B cell (primary cell): ENCODE results near the gene OR2T27. TPM values are rescaled to one million over a fixed set of nuclear protein-coding genes. Genes with fewer than 3 reads are reported as not detected.
"Not testable (repeated sequence)": the region's sequence is repeated elsewhere in the genome, so short reads cannot be mapped to it uniquely, and the experiment has no call there.

Experiments
- ATAC-seq: fragments of 200-7000 bp; cut with Tn5 transposase; one replicate; pipeline ENCODE4 v1.10.0; 2021; ENCODE audit warnings: low read depth, mild to moderate bottlenecking, moderate number of reproducible peaks, moderate library complexity
- CTCF ChIA-PET: fragments of 350-600 bp; sonication (Branson Sonifier 250); formaldehyde crosslinking; loops from one replicate; lab custom pipeline; 2021; ENCODE audit warnings: antibody characterized with exemption, inconsistent platforms; lab: Charles Lee
- POLR2A ChIA-PET: fragments of 350-600 bp; sonication (Branson Sonifier 250); formaldehyde crosslinking; loops from one replicate; lab custom pipeline; 2021; ENCODE audit warnings: antibody characterized with exemption; lab: Charles Lee
- DNase-seq: peaks from one replicate; pipeline ENCODE4 v3.0.0; 2013
- H2AFZ ChIP-seq: 2 replicates; pipeline ENCODE4 v1.6.1; 2012; ENCODE audit warnings: mild to moderate bottlenecking, low read depth, low read length; ENCODE audit not compliant: insufficient read depth, poor library complexity, severe bottlenecking
- H3K27ac ChIP-seq, 2 donors: 1 replicate in 1 of 2; 2 replicates in 1 of 2; pipeline ENCODE4 v1.5.1; 2012 to 2013; ENCODE audit warnings: low read length in 2 of 2, mild to moderate bottlenecking in 2 of 2, moderate library complexity in 1 of 2
- H3K27me3 ChIP-seq, 4 experiments: fragments of 200-600 bp in 1 of 4; sonication (generic) in 1 of 4; replicated peaks in 1 of 4; 1 replicate in 2 of 4; 2 replicates in 2 of 4; pipeline versions ENCODE4 v1.6.1 to v1.7.0; 2013 to 2016; ENCODE audit warnings: low read length in 3 of 4, mild to moderate bottlenecking in 2 of 4, mixed read lengths in 1 of 4, moderate library complexity in 1 of 4; ENCODE audit not compliant: insufficient read depth in 4 of 4, control insufficient read depth in 3 of 4; ENCODE audit errors: control extremely low read depth in 1 of 4
- H3K36me3 ChIP-seq, 2 experiments: replicated peaks in 1 of 2; 1 replicate in 1 of 2; 2 replicates in 1 of 2; pipeline versions ENCODE4 v1.6.1 to v1.7.1; 2013; ENCODE audit warnings: low read length in 1 of 2; ENCODE audit not compliant: insufficient read depth in 2 of 2, control insufficient read depth in 1 of 2; ENCODE audit errors: control extremely low read depth in 1 of 2, extremely low read depth in 1 of 2
- H3K4me1 ChIP-seq, 2 donors: fragments of 200-600 bp in 1 of 2; sonication (generic) in 1 of 2; 1 replicate in 1 of 2; 2 replicates in 1 of 2; pipeline versions ENCODE4 v1.5.1 to v1.6.1; 2013 to 2017; ENCODE audit warnings: low read length in 2 of 2; ENCODE audit not compliant: control insufficient read depth in 2 of 2, insufficient read depth in 2 of 2
- H3K4me2 ChIP-seq: replicated peaks from 2 replicates; pipeline ENCODE3; 2012; ENCODE audit warnings: mild to moderate bottlenecking, low read depth, low read length; ENCODE audit not compliant: poor library complexity, severe bottlenecking
- H3K4me3 ChIP-seq, 5 experiments: fragments of 200-600 bp in 1 of 5; sonication (generic) in 1 of 5; 1 replicate in 3 of 5; 2 replicates in 2 of 5; pipeline versions ENCODE4 v1.5.1 to v1.7.0; 2011 to 2016; ENCODE audit warnings: low read length in 4 of 5, mild to moderate bottlenecking in 4 of 5, low read depth in 2 of 5, control low read depth in 1 of 5, moderate library complexity in 1 of 5; ENCODE audit not compliant: insufficient read depth in 1 of 5; ENCODE audit errors: control extremely low read depth in 1 of 5, extremely low read depth in 1 of 5
- H3K79me2 ChIP-seq: fragments of 200-600 bp; sonication (generic); one replicate; pipeline ENCODE4 v1.6.0; 2016; ENCODE audit warnings: low read length; ENCODE audit not compliant: control insufficient read depth, insufficient read depth
- H3K9ac ChIP-seq: fragments of 200-600 bp; sonication (generic); 2 replicates; pipeline ENCODE4 v1.6.1; 2017; ENCODE audit warnings: mild to moderate bottlenecking, low read length, moderate library complexity
- H3K9me3 ChIP-seq, 3 donors: one replicate each; pipeline versions ENCODE4 v1.6.1 to v1.7.1; 2013; ENCODE audit warnings: low read length in 2 of 3; ENCODE audit not compliant: control insufficient read depth in 2 of 3, insufficient read depth in 1 of 3; ENCODE audit errors: control extremely low read depth in 1 of 3
- H4K20me1 ChIP-seq: 2 replicates; pipeline ENCODE4 v1.6.0; 2012; ENCODE audit warnings: mild to moderate bottlenecking, low read length; ENCODE audit not compliant: insufficient read depth, control insufficient read depth, poor library complexity, severe bottlenecking
- H3K27ac Mint-ChIP-seq: one replicate; pipeline ENCODE4 v1.8.0; 2021; ENCODE audit warnings: mixed read lengths
- H3K27me3 Mint-ChIP-seq: one replicate; pipeline ENCODE4 v1.8.0; 2021; ENCODE audit warnings: mixed read lengths
- H3K4me1 Mint-ChIP-seq: one replicate; pipeline ENCODE4 v1.8.0; 2021; ENCODE audit warnings: mixed read lengths
- H3K4me3 Mint-ChIP-seq: one replicate; pipeline ENCODE4 v1.8.0; 2021; ENCODE audit warnings: mixed read lengths
- H3K9me3 Mint-ChIP-seq: one replicate; pipeline ENCODE4 v1.8.0; 2022; ENCODE audit warnings: mixed read lengths; ENCODE audit not compliant: insufficient read depth
- EZH2 ChIP-seq: IDR thresholded peaks from 2 replicates; pipeline ENCODE4 v1.6.1; 2012; ENCODE audit warnings: borderline replicate concordance, low read depth, mild to moderate bottlenecking, moderate library complexity, low read length; ENCODE audit not compliant: insufficient read depth, poor library complexity, severe bottlenecking
- WGBS: methylation state at CpG from one replicate; pipeline ENCODE4 v1.1.5; 2013; ENCODE audit warnings: missing lambda C conversion rate; ENCODE audit not compliant: insufficient coverage; 5-methylcytosine and 5-hydroxymethylcytosine counted together
- intact Hi-C: fragments of 100-400 bp; cut with micrococcal nuclease; formaldehyde crosslinking; loops from one replicate; pipeline ENCODE4 v1.10.0; 2022
- polyA minus RNA-seq: library from RNA; depleted of rRNA, polyadenylated mRNA; stranded (reverse); fragments of >200 nt; gene quantifications from 2 replicates; pipeline ENCODE4 v1.2.3, GENCODE V29; 2012
- polyA plus RNA-seq: library from polyadenylated mRNA; depleted of rRNA; stranded (reverse); fragments of >200 nt; gene quantifications from 2 replicates; pipeline ENCODE4 v1.2.3, GENCODE V29; 2012
- total RNA-seq, 2 donors: library from RNA; stranded (reverse); fragments of 120-200 nt in 1 of 2; gene quantifications; 1 replicate in 1 of 2; 2 replicates in 1 of 2; pipeline versions ENCODE4 v1.2.3 to v1.2.4, GENCODE V29; 2013 to 2022
- TF ChIP-seq, protein P1 (sequence below): fragments of 200-600 bp; IDR thresholded peaks from one replicate; pipeline ENCODE4 v1.8.0; 2022; ENCODE audit warnings: antibody characterized with exemption, mild to moderate bottlenecking

OR2T27 gene, protein sequence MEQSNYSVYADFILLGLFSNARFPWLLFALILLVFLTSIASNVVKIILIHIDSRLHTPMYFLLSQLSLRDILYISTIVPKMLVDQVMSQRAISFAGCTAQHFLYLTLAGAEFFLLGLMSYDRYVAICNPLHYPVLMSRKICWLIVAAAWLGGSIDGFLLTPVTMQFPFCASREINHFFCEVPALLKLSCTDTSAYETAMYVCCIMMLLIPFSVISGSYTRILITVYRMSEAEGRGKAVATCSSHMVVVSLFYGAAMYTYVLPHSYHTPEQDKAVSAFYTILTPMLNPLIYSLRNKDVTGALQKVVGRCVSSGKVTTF
- total RNA-seq = not detected in 2 replicates
- total RNA-seq (2013) = 0.07 TPM
- polyA plus RNA-seq = 0.10 TPM in 1 of 2 replicates, not detected in the other
- polyA minus RNA-seq = 0.43 TPM in 1 of 2 replicates, not detected in the other

- H3K36me3 ChIP-seq, H3K4me3 Mint-ChIP-seq, H3K4me1 ChIP-seq, ATAC-seq, H2AFZ ChIP-seq, CTCF ChIA-PET, H3K27ac Mint-ChIP-seq, H3K27ac ChIP-seq, H3K9ac ChIP-seq, H3K9me3 Mint-ChIP-seq, H4K20me1 ChIP-seq, H3K27me3 ChIP-seq, intact Hi-C loops, POLR2A ChIA-PET, H3K4me2 ChIP-seq, H3K9me3 ChIP-seq, H3K27me3 Mint-ChIP-seq, H3K79me2 ChIP-seq, H3K4me3 ChIP-seq, DNase-seq: not testable (repeated sequence)
- WGBS = no CpG with 5 or more reads among the region's 3 CpGs
- H3K4me1 Mint-ChIP-seq = peaks cover 12% of the 10 kb centered on the region
Measured at GRCh38 chr1:248655354-248655753, at the start of gene OR2T27. TSS of gene OR2T27 (minus strand) at chr1:248655528. CDS start at chr1:248650884, 4,644 bp downstream.

DNA sequence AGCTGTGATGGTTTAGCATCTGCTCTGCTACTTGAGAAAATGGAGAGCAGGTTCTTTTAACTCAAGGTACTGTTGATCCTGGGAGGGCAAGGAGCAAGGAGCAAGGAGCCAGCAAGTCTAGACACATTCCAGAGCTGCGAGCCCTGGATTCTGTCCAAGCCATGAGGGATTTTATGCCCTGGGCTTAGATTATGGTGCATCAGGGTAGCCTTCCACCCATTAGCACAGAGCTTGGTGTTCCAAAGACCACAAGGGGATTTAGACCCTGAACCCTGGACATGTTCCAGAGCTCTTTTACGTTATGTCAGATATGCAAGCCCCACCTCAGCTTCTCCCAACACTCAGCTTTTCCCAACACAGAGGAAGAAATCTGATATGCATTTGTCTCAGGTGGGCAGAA lies 49.3 kb upstream of the OR2T27 start:
- WGBS = 83% methylated on average over 1 of the region's 2 CpGs
- Mint-ChIP-seq H3K4me1 (peaks cover 4% of the 10 kb centered on the region), H3K27me3 (no peaks in the 10 kb centered on the region), H3K9me3 (no peaks in the 10 kb centered on the region), H3K27ac (no peak overlapping the region), H3K4me3 (no peak overlapping the region)
- H3K27ac ChIP-seq = no peak overlapping the region
- H3K9ac ChIP-seq = no peak overlapping the region
- H3K4me3 ChIP-seq = no peak overlapping the region
- H3K4me1 ChIP-seq = peaks cover 0 to 5% of the 10 kb centered on the region in 2 donors
- ATAC-seq (no peak), DNase-seq (no peak)
- no peaks in the 10 kb centered on the region for H3K79me2 ChIP-seq
- H4K20me1 ChIP-seq = no peaks in the 10 kb centered on the region
- no peaks in the 10 kb centered on the region for H3K27me3 ChIP-seq
- TF ChIP-seq, protein P1, sequence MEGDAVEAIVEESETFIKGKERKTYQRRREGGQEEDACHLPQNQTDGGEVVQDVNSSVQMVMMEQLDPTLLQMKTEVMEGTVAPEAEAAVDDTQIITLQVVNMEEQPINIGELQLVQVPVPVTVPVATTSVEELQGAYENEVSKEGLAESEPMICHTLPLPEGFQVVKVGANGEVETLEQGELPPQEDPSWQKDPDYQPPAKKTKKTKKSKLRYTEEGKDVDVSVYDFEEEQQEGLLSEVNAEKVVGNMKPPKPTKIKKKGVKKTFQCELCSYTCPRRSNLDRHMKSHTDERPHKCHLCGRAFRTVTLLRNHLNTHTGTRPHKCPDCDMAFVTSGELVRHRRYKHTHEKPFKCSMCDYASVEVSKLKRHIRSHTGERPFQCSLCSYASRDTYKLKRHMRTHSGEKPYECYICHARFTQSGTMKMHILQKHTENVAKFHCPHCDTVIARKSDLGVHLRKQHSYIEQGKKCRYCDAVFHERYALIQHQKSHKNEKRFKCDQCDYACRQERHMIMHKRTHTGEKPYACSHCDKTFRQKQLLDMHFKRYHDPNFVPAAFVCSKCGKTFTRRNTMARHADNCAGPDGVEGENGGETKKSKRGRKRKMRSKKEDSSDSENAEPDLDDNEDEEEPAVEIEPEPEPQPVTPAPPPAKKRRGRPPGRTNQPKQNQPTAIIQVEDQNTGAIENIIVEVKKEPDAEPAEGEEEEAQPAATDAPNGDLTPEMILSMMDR = no peak
- TF ChIP-seq EZH2 = no peak
- peak overlapping the region; percentile 44 for H2AFZ ChIP-seq
- intact Hi-C loops = no loop called here
- no peaks in the 10 kb centered on the region for H3K36me3 ChIP-seq
- ChIA-PET CTCF (interaction anchor here (1.5 to 21.8 kb wide), 5 partner anchors 82 to 133 kb away, joined by 4 to 274 read pairs (median 9); partner anchors contain the start of gene ZNF672), POLR2A (no interaction called here)
- no peaks in the 10 kb centered on the region for H3K9me3 ChIP-seq
- H3K4me2 ChIP-seq = no peak overlapping the region
